ENCODE data around the gene TBC1D14. TPM values are rescaled to one million over a fixed set of nuclear protein-coding genes. Genes with fewer than 3 reads are reported as not detected.

TBC1D14 gene
- polyA plus RNA-seq, 3 donors: 36.3 to 44.7 (median 39.3) TPM

DNA sequence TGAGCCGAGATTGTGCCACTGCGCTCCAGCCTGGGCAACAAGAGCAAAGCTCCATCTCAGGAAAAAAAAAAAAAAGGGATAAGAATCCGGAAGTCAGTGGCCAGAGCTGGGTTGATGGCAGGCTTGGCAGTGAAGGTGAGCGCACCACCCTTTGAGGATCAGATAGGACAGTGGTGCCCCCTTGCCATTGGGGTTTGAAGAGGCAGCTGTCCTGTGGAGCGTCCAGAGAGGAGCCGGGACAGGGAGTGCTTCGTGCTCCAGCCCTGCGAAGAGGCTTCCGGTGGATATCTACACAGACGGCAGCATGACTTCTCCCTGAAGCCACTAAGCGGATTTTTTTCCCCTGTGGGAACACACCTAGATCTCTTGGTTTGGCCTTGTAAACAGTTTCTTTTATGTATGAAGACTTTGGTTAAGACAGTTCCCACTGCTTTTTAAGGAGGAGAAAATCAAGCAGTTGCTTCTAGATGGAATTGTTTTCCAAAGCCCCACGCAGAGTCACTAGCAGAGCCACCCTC, 6.5 kb downstream of the TBC1D14 start:
- Mint-ChIP-seq H3K27ac (peak overlapping the region in 5 of 7 donors; percentile 1 to 90 (median 30)), H3K4me3 (peak overlapping the region in 1 of 2 donors; percentile 64), H3K36me3 (peaks cover 7 to 19% of the 10 kb centered on the region in 2 donors), H3K27me3 (ENCODE audit: low read depth in 3 of 3) (peaks cover 0 to 2% (median 0%) of the 10 kb centered on the region in 3 donors), H3K4me1 (peaks cover 82% of the 10 kb centered on the region), H3K9me3 (no peaks in the 10 kb centered on the region)
- Histone ChIP-seq H4K20me1 (ENCODE audit: insufficient read depth, low read length) (peaks cover 95% of the 10 kb centered on the region), H3K4me1 (ENCODE audit: control insufficient read depth in 1 of 2, insufficient read depth in 2 of 2, low read length in 2 of 2) (peaks cover 68 to 73% of the 10 kb centered on the region in 2 donors), H3K9ac (ENCODE audit: insufficient read depth, low read length, poor library complexity, severe bottlenecking) (no peak overlapping the region), H3K9me3 (replicated peaks in 1 of 2; ENCODE audit: control insufficient read depth in 1 of 2, insufficient read depth in 1 of 2, low read length in 2 of 2) (no peaks in the 10 kb centered on the region), H3K4me2 (replicated peaks; ENCODE audit: extremely low read depth, low read length, poor library complexity, severe bottlenecking) (peak overlapping the region; percentile 69), H3K27ac (ENCODE audit: low read depth in 1 of 2, low read length in 2 of 2) (peak overlapping the region in 1 of 2 donors; percentile 77), H2AFZ (ENCODE audit: insufficient read depth, low read depth, low read length, poor library complexity, severe bottlenecking) (no peak overlapping the region), H3K27me3 (ENCODE audit: control insufficient read depth in 2 of 2, insufficient read depth in 2 of 2, low read length in 2 of 2) (no peaks in the 10 kb centered on the region), H3K4me3 (replicated peaks in 1 of 3; ENCODE audit: low read depth in 2 of 3, low read length in 3 of 3) (peak overlapping the region in 1 of 3 experiments; percentile 55), H3K79me2 (ENCODE audit: insufficient read depth, low read length) (peaks cover 96% of the 10 kb centered on the region), H3K36me3 (replicated peaks in 1 of 2; ENCODE audit: control insufficient read depth in 1 of 2, insufficient read depth in 2 of 2, low read length in 2 of 2) (no peaks in the 10 kb centered on the region)
- intact Hi-C loops (cut with micrococcal nuclease): loop anchor here (10.0 kb wide), 2 partner anchors 129 to 149 kb away; partner anchors contain the start of genes GRPEL1 (in 1 of the 2) and TADA2B (in 1 of the 2)
- TF ChIP-seq, protein P1, sequence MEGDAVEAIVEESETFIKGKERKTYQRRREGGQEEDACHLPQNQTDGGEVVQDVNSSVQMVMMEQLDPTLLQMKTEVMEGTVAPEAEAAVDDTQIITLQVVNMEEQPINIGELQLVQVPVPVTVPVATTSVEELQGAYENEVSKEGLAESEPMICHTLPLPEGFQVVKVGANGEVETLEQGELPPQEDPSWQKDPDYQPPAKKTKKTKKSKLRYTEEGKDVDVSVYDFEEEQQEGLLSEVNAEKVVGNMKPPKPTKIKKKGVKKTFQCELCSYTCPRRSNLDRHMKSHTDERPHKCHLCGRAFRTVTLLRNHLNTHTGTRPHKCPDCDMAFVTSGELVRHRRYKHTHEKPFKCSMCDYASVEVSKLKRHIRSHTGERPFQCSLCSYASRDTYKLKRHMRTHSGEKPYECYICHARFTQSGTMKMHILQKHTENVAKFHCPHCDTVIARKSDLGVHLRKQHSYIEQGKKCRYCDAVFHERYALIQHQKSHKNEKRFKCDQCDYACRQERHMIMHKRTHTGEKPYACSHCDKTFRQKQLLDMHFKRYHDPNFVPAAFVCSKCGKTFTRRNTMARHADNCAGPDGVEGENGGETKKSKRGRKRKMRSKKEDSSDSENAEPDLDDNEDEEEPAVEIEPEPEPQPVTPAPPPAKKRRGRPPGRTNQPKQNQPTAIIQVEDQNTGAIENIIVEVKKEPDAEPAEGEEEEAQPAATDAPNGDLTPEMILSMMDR (IDR thresholded peaks at IDR 0.05): no peak
- WGBS (ENCODE audit: insufficient coverage): 95% methylated on average over 11 of the region's 12 CpGs
- no peak for DNase-seq

DNA sequence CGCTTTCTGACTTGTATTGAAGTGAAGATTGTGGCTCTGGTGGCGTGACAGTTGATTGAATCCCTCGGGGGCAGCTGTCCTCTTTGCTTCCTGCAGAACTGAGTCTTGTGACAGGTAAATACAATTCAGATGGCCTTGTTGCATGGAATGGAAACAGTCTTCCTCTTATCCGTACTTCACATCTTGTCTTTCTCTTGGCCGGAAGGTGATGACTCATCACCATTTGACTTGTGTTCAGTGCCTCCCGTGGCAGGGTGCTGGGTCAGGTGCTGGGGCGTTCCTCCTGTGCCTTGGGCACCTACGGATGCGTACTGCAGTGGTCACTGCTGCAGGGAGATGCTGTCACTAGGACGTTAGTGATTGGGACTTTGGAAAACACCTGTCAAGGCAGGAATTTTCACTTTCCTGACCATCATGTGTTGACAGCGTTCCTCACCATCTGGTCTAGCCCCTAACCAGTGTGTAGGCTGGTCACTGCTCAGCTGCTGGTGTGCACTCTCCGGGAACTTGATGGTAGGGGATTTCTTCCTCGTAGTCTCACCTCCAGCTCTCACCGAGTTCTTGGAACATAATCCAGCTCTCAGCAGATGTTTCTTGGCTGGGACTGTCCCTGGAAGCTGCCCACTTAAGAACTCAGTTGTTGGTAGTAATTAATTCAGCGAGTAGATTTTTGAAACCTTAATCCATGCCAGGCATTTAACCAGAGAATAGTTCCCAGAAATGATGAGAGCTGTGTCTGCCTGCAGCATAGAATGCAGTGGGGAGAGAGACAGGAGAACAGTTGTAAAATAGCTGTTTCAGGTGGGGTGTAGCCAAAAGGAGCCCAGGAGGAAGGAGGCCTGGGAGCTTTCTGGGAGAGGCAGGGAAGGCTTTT, 7.2 kb downstream of the TBC1D14 start:
- H3K4me3 ChIP-seq (replicated peaks in 1 of 3; ENCODE audit: low read depth in 2 of 3, low read length in 3 of 3): peak overlapping the region in 1 of 3 experiments; percentile 55
- H3K79me2 ChIP-seq (ENCODE audit: insufficient read depth, low read length): peaks cover 95% of the 10 kb centered on the region

More for the DNA sequence above, 7.2 kb downstream of the TBC1D14 start:
- peak overlapping the region; percentile 48 to 77 for H3K27ac ChIP-seq (ENCODE audit: low read depth in 1 of 2, low read length in 2 of 2)
- H3K4me2 ChIP-seq (replicated peaks; ENCODE audit: extremely low read depth, low read length, poor library complexity, severe bottlenecking): peak overlapping the region; percentile 69
- Mint-ChIP-seq H3K36me3 (peaks cover 6 to 17% of the 10 kb centered on the region in 2 donors), H3K9me3 (no peaks in the 10 kb centered on the region), H3K27me3 (ENCODE audit: low read depth in 3 of 3) (peaks cover 0 to 2% (median 1%) of the 10 kb centered on the region in 3 donors), H3K4me3 (peak overlapping the region in 1 of 2 donors; percentile 83), H3K4me1 (peaks cover 77% of the 10 kb centered on the region), H3K27ac (peak overlapping the region; percentile 89 to 95 (median 92))
- peaks cover 95% of the 10 kb centered on the region for H4K20me1 ChIP-seq (ENCODE audit: insufficient read depth, low read length)
- peak; percentile 59 to 86 (median 71) for DNase-seq
- no peaks in the 10 kb centered on the region for H3K27me3 ChIP-seq (ENCODE audit: control insufficient read depth in 2 of 2, insufficient read depth in 2 of 2, low read length in 2 of 2)
- intact Hi-C loops (cut with micrococcal nuclease): loop anchor here (10.0 kb wide), 2 partner anchors 128 to 148 kb away; partner anchors contain the start of genes GRPEL1 (in 1 of the 2) and TADA2B (in 1 of the 2)
- TF ChIP-seq, protein P1 (IDR thresholded peaks at IDR 0.05): no peak
- H3K36me3 ChIP-seq (replicated peaks in 1 of 2; ENCODE audit: control insufficient read depth in 1 of 2, insufficient read depth in 2 of 2, low read length in 2 of 2): peaks cover 0 to under 1% of the 10 kb centered on the region in 2 donors
- no peak overlapping the region for H2AFZ ChIP-seq (ENCODE audit: insufficient read depth, low read depth, low read length, poor library complexity, severe bottlenecking)
- 27% methylated on average over 10 of the region's 15 CpGs for WGBS (ENCODE audit: insufficient coverage)
- peaks cover 62 to 68% of the 10 kb centered on the region in 2 donors for H3K4me1 ChIP-seq (ENCODE audit: control insufficient read depth in 1 of 2, insufficient read depth in 2 of 2, low read length in 2 of 2)
- H3K9ac ChIP-seq (ENCODE audit: insufficient read depth, low read length, poor library complexity, severe bottlenecking): no peak overlapping the region
- no peaks in the 10 kb centered on the region for H3K9me3 ChIP-seq (replicated peaks in 1 of 2; ENCODE audit: control insufficient read depth in 1 of 2, insufficient read depth in 1 of 2, low read length in 2 of 2)

All from CD14-positive monocyte (primary cell).